ENCODE measurements around the gene SCP2D1. TPM values are rescaled to one million over a fixed set of nuclear protein-coding genes. Genes with fewer than 3 reads are reported as not detected.

SCP2D1 gene
- polyA plus RNA-seq, 1 donor from 2014 or later = not detected

- Histone ChIP-seq H3F3A (ENCODE audit: insufficient read depth, low read length, poor library complexity, severe bottlenecking) (no peaks in the 10 kb centered on the region), H3K9me3 (ENCODE audit: low read length) (no peaks in the 10 kb centered on the region), H3K27ac (ENCODE audit: low read length) (no peak overlapping the region), H3K9me2 (ENCODE audit: insufficient read depth, low read length) (no peaks in the 10 kb centered on the region), H3K9ac (ENCODE audit: low read length) (no peak overlapping the region), H4K20me1 (ENCODE audit: insufficient read depth) (no peaks in the 10 kb centered on the region), H3K4me2 (ENCODE audit: low read length) (no peak overlapping the region), H3K4me3 (ENCODE audit: low read length) (no peak overlapping the region), H2AFZ (ENCODE audit: low read depth, low read length) (no peak overlapping the region), H3K27me3 (ENCODE audit: insufficient read depth, low read depth, low read length) (no peaks in the 10 kb centered on the region), H3K79me2 (replicated peaks; ENCODE audit: insufficient read depth, low read length) (no peaks in the 10 kb centered on the region), H3K36me3 (ENCODE audit: insufficient read depth, low read length) (no peaks in the 10 kb centered on the region)
- TF ChIP-seq RAD21 (conservative IDR thresholded peaks at IDR 0.05) (no peak), MXI1 (conservative IDR thresholded peaks at IDR 0.05; ENCODE audit: poor library complexity, severe bottlenecking) (no peak), SMC3 (conservative IDR thresholded peaks at IDR 0.05; ENCODE audit: poor library complexity) (no peak), TAF1 (IDR thresholded peaks at IDR 0.05; ENCODE audit: low read depth) (no peak), REST (IDR thresholded peaks at IDR 0.05; ENCODE audit: borderline replicate concordance) (no peak), CTCF (IDR thresholded peaks at IDR 0.05; ENCODE audit: poor library complexity, severe bottlenecking) (no peak), POLR2AphosphoS5 (IDR thresholded peaks at IDR 0.05) (no peak), EZH2 (IDR thresholded peaks at IDR 0.05; ENCODE audit: borderline replicate concordance, insufficient read depth, low read length, poor library complexity, severe bottlenecking) (no peak), EP300 (conservative IDR thresholded peaks at IDR 0.05; ENCODE audit: poor library complexity, severe bottlenecking) (no peak)
Measured at GRCh38 chr20:18847226-18847755, 33.7 kb downstream of the SCP2D1 start.

- Histone ChIP-seq H3F3A (ENCODE audit: insufficient read depth, low read length, poor library complexity, severe bottlenecking) (no peaks in the 10 kb centered on the region), H3K4me2 (ENCODE audit: low read length) (no peak overlapping the region), H3K79me2 (replicated peaks; ENCODE audit: insufficient read depth, low read length) (no peaks in the 10 kb centered on the region), H3K27ac (ENCODE audit: low read length) (no peak overlapping the region), H3K4me3 (ENCODE audit: low read length) (no peak overlapping the region), H2AFZ (ENCODE audit: low read depth, low read length) (no peak overlapping the region), H3K9me3 (ENCODE audit: low read length) (no peaks in the 10 kb centered on the region), H3K27me3 (ENCODE audit: insufficient read depth, low read depth, low read length) (no peaks in the 10 kb centered on the region), H3K36me3 (ENCODE audit: insufficient read depth, low read length) (no peaks in the 10 kb centered on the region), H3K9me2 (ENCODE audit: insufficient read depth, low read length) (no peaks in the 10 kb centered on the region), H4K20me1 (ENCODE audit: insufficient read depth) (no peaks in the 10 kb centered on the region), H3K9ac (ENCODE audit: low read length) (no peak overlapping the region)
- TF ChIP-seq POLR2AphosphoS5 (IDR thresholded peaks at IDR 0.05) = no peak
- TF ChIP-seq CTCF (IDR thresholded peaks at IDR 0.05; ENCODE audit: poor library complexity, severe bottlenecking) = no peak
- no peak for TF ChIP-seq REST (IDR thresholded peaks at IDR 0.05; ENCODE audit: borderline replicate concordance)
- no peak for TF ChIP-seq SMC3 (conservative IDR thresholded peaks at IDR 0.05; ENCODE audit: poor library complexity)
- TF ChIP-seq TAF1 (IDR thresholded peaks at IDR 0.05; ENCODE audit: low read depth) = no peak
- no peak for TF ChIP-seq RAD21 (conservative IDR thresholded peaks at IDR 0.05)
- no peak for TF ChIP-seq MXI1 (conservative IDR thresholded peaks at IDR 0.05; ENCODE audit: poor library complexity, severe bottlenecking)
Measured at GRCh38 chr20:18849131-18849530, 35.5 kb downstream of the SCP2D1 start.

Data from neural cell (in vitro differentiated cells).